Mesendoderm (in vitro differentiated cells): ENCODE results near the gene KAT8. TPM values are rescaled to one million over a fixed set of nuclear protein-coding genes. Genes with fewer than 3 reads are reported as not detected.
A peak's percentile ranks its signal among the peaks of the same experiment; 100 is the strongest.

Experiments
- DNase-seq: peaks from one replicate; pipeline ENCODE4 v3.0.0; 2013
- H2AK5ac ChIP-seq: 2 replicates; pipeline ENCODE4 v1.6.1; 2013; ENCODE audit warnings: low read length, inconsistent platforms
- H2BK120ac ChIP-seq: 2 replicates; pipeline ENCODE4 v1.6.1; 2013; ENCODE audit warnings: low read depth, mild to moderate bottlenecking, low read length, moderate library complexity, mixed read lengths
- H2BK15ac ChIP-seq: replicated peaks from 2 replicates; pipeline ENCODE4 v1.6.1; 2013; ENCODE audit warnings: low read depth, mild to moderate bottlenecking, moderate library complexity
- H2BK5ac ChIP-seq: 2 replicates; pipeline ENCODE4 v1.6.1; 2013; ENCODE audit warnings: low read length, inconsistent platforms
- H3K18ac ChIP-seq: 2 replicates; pipeline ENCODE4 v1.6.1; 2013; ENCODE audit warnings: mild to moderate bottlenecking, low read length, mixed read lengths
- H3K23ac ChIP-seq: one replicate; pipeline ENCODE4 v1.6.1; 2013; ENCODE audit warnings: low read length
- H3K27ac ChIP-seq: 2 replicates; pipeline ENCODE4 v1.5.1; 2013; ENCODE audit warnings: low read depth, mild to moderate bottlenecking, inconsistent platforms, low read length, moderate library complexity
- H3K27me3 ChIP-seq: 2 replicates; pipeline ENCODE4 v1.6.1; 2013; ENCODE audit warnings: low read length, control low read depth, mild to moderate bottlenecking, inconsistent platforms; ENCODE audit not compliant: insufficient read depth, poor library complexity
- H3K36me3 ChIP-seq: 2 replicates; pipeline ENCODE4 v1.6.1; 2013; ENCODE audit warnings: low read length, inconsistent platforms; ENCODE audit not compliant: control insufficient read depth, insufficient read depth
- H3K4ac ChIP-seq: one replicate; pipeline ENCODE4 v1.6.1; 2013; ENCODE audit warnings: low read depth, mild to moderate bottlenecking, low read length, moderate library complexity
- H3K4me1 ChIP-seq: 2 replicates; pipeline ENCODE4 v1.6.1; 2013; ENCODE audit warnings: low read depth, low read length, inconsistent platforms; ENCODE audit not compliant: control insufficient read depth
- H3K4me2 ChIP-seq: 2 replicates; pipeline ENCODE4 v1.6.1; 2013; ENCODE audit warnings: low read length
- H3K4me3 ChIP-seq: 2 replicates; pipeline ENCODE4 v1.5.1; 2013; ENCODE audit warnings: mild to moderate bottlenecking, low read length
- H3K56ac ChIP-seq: one replicate; pipeline ENCODE4 v1.6.1; 2013; ENCODE audit warnings: low read length
- H3K79me1 ChIP-seq: 2 replicates; pipeline ENCODE4 v1.6.1; 2013; ENCODE audit warnings: low read length, inconsistent platforms
- H3K79me2 ChIP-seq: 2 replicates; pipeline ENCODE4 v1.6.1; 2013; ENCODE audit warnings: mild to moderate bottlenecking, low read length; ENCODE audit not compliant: control insufficient read depth, insufficient read depth
- H3K9ac ChIP-seq: 2 replicates; pipeline ENCODE4 v1.6.1; 2013; ENCODE audit warnings: low read length, inconsistent platforms
- H4K5ac ChIP-seq: one replicate; pipeline ENCODE4 v1.6.1; 2013; ENCODE audit warnings: low read length
- H4K8ac ChIP-seq: one replicate; pipeline ENCODE4 v1.6.1; 2013; ENCODE audit warnings: low read depth, mild to moderate bottlenecking, control low read depth, low read length, moderate library complexity
- WGBS: extraction: QIAGEN DNeasy Blood & Tissue Kit; methylation state at CpG from one replicate; pipeline ENCODE4 v1.1.7; 2013; ENCODE audit warnings: low lambda C conversion rate, missing lambda C conversion rate; ENCODE audit not compliant: insufficient coverage; ENCODE audit errors: extremely low coverage; 5-methylcytosine and 5-hydroxymethylcytosine counted together
- small RNA-seq: library from polyadenylated mRNA; stranded (forward); fragments of <200 nt; extraction: miRNeasy Mini kit (QIAGEN cat#:217004); gene quantifications from one replicate; pipeline ENCODE3, GENCODE V24; 2013; ENCODE audit not compliant: insufficient read depth

Gene KAT8

DNA sequence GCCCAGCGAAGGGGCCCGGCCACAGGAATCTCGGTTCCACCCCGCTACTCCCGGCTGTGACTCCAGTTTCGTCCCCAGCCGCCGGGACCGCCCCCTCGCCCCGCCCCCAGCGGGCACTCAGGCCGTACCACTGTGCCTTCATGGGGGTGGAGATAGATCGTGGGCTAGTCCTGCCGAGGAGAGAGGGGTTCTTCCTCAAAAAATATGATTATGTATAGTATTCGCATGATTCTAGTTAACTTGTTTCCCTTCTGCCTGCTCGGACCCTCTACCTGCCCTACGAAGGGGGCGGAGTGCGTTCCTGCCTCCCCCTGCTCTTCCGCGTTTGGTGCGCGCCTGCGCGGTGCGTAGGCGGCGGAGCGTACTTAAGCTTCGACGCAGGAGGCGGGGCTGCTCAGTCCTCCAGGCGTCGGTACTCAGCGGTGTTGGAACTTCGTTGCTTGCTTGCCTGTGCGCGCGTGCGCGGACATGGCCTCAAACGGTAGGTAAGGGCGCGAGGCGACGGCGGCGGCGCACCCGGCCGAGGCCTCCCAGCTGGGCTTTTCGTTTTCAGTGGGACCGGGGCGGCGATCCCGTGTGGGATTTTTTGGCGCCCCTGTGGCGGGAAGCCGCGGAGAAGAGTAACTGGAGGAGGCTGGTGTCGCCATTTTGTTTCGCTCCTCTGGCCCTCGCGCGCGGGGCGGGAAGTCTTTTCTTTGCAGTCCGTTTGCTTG is 62.4 kb downstream of the KAT8 start, which contains the start of gene FUS:
FUS (plus strand) TSS at position 393 of the 713 bp plus-strand sequence; CDS start at position 469, 76 bp downstream.
- Histone ChIP-seq H2BK120ac (no peak within 1 kb of the TSS), H3K79me1 (peaks cover 6% of the 10 kb centered on the region), H3K4me1 (peaks cover 4% of the 10 kb centered on the region), H3K18ac (peak within 1 kb of the TSS; percentile 88), H3K56ac (peak within 1 kb of the TSS; percentile 99), H3K23ac (peak within 1 kb of the TSS; percentile 80), H3K27me3 (no peaks in the 10 kb centered on the region), H3K4me2 (peak within 1 kb of the TSS; percentile 48), H3K4me3 (peak within 1 kb of the TSS; percentile 99), H2BK15ac (no peak within 1 kb of the TSS), H3K79me2 (peaks cover 48% of the 10 kb centered on the region), H3K4ac (peak within 1 kb of the TSS; percentile 95), H3K27ac (peak within 1 kb of the TSS; percentile 77), H2AK5ac (no peak within 1 kb of the TSS), H2BK5ac (peak within 1 kb of the TSS; percentile 92), H3K36me3 (peaks cover 11% of the 10 kb centered on the region), H3K9ac (peak within 1 kb of the TSS; percentile 99), H4K8ac (no peak within 1 kb of the TSS), H4K5ac (peak within 1 kb of the TSS; percentile 97)
- peak; percentile 90 for DNase-seq
- no CpG with 5 or more reads among the region's 69 CpGs for WGBS

Small RNAs within 50 kb of the gene (small RNA-seq; reads per million reads assigned to genes)
- gene AC009088.4 (not detected), gene NDUFA3P6 (not detected)
